GM19099 (cell line): ENCODE measurements around the gene SLC9A5.

ENCODE experiments used
- POLR2A ChIP-seq: IDR thresholded peaks from 3 replicates; pipeline ENCODE4 v1.6.1; 2011; ENCODE audit warnings: low read depth; ENCODE audit not compliant: insufficient read length; ENCODE audit errors: extremely low read depth

Gene SLC9A5, protein sequence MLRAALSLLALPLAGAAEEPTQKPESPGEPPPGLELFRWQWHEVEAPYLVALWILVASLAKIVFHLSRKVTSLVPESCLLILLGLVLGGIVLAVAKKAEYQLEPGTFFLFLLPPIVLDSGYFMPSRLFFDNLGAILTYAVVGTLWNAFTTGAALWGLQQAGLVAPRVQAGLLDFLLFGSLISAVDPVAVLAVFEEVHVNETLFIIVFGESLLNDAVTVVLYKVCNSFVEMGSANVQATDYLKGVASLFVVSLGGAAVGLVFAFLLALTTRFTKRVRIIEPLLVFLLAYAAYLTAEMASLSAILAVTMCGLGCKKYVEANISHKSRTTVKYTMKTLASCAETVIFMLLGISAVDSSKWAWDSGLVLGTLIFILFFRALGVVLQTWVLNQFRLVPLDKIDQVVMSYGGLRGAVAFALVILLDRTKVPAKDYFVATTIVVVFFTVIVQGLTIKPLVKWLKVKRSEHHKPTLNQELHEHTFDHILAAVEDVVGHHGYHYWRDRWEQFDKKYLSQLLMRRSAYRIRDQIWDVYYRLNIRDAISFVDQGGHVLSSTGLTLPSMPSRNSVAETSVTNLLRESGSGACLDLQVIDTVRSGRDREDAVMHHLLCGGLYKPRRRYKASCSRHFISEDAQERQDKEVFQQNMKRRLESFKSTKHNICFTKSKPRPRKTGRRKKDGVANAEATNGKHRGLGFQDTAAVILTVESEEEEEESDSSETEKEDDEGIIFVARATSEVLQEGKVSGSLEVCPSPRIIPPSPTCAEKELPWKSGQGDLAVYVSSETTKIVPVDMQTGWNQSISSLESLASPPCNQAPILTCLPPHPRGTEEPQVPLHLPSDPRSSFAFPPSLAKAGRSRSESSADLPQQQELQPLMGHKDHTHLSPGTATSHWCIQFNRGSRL

GRCh38 chr16:67248401-67249177, at the start of gene SLC9A5:
Gene SLC9A5, plus strand, starts transcription at chr16:67248979. Its CDS starts 36 bp downstream, at chr16:67249015.
- TF ChIP-seq POLR2A, result no peak

- no peak for TF ChIP-seq POLR2A
Observed at GRCh38 chr16:67199011-67199807, 49.6 kb upstream of the SLC9A5 start, which contains the start of gene ELMO3. Gene ELMO3, plus strand, starts transcription at chr16:67199131. Its CDS starts 196 bp downstream, at chr16:67199327.

DNA sequence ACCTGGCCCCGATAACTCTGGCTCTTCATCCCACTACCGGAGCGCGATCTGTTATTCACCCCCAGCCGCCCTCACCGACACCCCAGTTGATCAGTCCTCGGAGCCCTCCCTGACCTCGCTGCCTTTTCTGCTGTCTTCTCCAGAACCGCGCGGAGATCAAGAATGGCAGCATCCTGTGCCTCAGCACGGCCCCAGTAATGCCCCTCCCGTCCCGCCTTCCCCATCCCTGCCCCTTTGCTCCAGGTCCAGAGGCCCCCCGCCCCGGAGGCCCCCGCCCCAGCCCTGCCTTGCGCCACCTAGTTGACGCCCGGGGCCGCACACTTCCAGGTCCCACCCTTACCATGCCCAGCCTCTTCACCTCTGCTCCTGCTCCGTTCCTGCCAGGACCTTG, 49.0 kb upstream of the SLC9A5 start:
- TF ChIP-seq POLR2A, result no peak

DNA sequence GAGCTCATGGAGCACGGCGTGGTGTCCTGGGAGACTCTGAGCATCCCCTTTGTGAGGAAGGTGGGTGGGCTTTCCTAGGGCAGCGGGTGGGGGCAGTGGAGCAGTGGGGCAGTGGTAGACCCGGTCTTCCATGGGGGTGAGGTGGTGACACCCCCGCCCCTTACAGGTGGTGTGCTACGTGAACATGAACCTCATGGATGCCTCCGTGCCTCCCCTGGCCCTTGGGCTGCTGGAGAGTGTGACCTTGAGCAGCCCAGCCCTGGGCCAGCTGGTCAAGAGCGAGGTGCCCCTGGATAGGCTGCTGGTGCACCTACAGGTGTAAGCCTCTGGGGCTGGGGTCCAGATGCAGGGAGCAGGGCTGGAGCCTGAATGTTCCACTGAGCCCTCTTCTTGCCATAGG, 48.3 kb upstream of the SLC9A5 start:
- TF ChIP-seq POLR2A, result no peak

- no peak for TF ChIP-seq POLR2A
Observed at GRCh38 chr16:67201411-67202345, 47.1 kb upstream of the SLC9A5 start.

- no peak for TF ChIP-seq POLR2A
Observed at GRCh38 chr16:67202426-67202825, 46.4 kb upstream of the SLC9A5 start.

DNA sequence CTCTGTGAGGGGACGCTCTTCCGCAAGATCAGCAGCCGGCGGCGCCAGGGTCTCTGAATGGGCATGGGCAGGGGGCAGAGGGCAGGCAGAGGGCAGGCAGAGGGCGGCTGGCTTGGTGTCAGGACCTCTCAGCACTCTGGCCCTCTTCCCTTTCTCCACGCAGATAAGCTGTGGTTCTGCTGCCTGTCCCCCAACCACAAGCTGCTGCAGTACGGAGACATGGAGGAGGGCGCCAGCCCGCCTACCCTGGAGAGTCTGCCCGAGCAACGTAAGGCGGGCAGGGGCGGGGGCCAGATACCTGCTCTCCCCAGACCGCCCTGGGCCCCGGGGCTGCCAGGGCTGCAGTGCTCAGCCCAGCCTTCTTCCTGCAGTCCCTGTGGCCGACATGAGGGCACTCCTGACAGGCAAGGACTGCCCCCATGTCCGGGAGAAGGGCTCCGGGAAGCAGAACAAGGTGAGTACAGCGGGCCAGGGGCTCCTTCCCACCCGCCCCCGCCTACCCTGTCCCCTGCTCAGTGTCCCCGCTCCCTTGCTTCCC, 45.8 kb upstream of the SLC9A5 start:
- TF ChIP-seq POLR2A, result no peak

- TF ChIP-seq POLR2A, result no peak
Observed at GRCh38 chr16:67204076-67204475, 44.7 kb upstream of the SLC9A5 start.

DNA sequence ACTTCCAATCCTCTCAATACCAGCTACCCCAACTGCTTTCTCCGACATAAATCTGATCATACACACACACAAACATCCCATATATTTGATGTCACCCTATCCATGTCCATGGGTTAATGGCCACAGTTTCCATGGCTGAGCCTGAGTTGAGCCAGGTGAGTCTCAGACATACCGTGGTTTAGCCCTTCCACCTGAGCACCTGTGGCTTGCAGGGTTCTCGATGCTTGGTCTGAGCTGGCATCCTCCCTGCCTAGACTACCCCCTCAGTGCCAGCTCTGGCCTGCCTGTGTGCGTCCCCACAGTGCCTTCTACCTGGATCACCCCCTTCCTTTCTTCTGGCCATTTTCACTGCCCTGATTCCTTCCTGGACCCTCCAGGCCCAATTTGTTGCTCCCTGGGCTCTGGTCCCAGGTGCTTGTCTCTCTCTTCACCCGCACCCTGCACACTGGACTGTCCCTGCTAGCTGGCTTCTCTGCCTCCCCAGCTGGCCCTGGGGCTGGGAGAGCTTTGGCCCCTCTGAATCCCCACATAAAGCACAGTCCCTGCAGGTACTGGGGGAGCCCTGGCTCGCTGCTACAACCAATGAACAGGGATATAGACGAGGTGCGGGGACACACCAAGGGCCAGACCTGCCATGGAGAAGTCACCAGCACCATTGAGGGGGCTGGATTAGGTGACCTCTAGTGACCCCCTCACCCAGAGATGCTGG, 42.5 kb upstream of the SLC9A5 start:
- no peak for TF ChIP-seq POLR2A

GRCh38 chr16:67206838-67207248, 41.9 kb upstream of the SLC9A5 start:
- no peak for TF ChIP-seq POLR2A

- TF ChIP-seq POLR2A, result no peak
Observed at GRCh38 chr16:67207249-67208091, 41.3 kb upstream of the SLC9A5 start.
